ENCODE results near the gene DCTN2.
"Not testable (repeated sequence)": the region's sequence is repeated elsewhere in the genome, so short reads cannot be mapped to it uniquely, and the experiment has no call there.

Gene DCTN2

GRCh38 chr12:57546438-57547287 lies at the start of gene DCTN2:
Gene DCTN2 (minus strand): TSS chr12:57547192. CDS start chr12:57547063, 129 bp downstream.
- DNase-seq = peak; percentile 97

DNA sequence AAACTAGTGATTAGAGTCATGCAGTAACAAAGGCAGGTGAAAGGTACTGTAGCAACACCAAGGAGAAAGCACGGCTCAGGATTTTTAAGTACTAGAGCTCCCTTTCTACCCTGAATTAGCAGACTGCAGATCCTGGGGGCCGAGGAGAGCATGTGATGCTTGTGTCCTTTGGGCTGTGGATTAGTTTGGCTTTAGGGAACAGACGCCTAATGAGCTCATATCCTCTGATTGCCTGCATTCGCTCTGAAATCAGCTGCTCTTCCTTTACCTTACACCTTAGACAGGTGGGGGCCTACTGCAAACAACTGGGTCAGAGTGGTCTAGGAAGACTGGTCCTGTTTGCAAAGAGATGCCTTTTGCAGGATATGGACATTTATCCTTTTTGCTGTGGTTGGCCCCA lies 46.2 kb upstream of the DCTN2 start:
- DNase-seq = no peak

DNA sequence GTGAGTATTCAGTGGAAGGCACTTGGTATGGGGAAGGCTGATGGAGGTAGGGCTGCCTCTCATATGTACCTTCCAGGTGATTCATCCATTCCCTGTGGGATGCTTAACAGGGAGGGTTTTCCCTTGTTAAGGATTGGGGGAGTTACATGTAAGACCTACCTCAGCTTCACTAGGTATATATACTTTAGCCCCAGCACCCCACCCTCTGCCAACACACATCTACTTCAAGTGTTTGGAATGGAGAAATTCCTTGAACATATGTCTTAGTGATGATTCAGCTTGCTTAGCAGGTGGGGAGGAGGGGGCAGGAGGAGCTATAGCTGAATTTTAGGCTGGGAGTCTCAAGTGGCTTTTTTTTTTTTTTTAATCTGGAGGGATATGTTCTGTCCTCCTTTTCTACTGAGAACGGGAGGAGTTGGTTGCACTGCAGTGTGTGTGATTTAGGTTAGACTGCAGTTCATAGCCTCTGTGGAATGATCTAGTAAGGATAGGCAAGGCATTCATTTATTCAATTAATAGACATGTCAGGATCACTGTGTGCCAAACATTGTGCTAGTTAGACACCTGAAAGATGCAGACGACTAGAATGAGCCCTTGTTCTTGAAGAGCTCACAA lies 45.7 kb upstream of the DCTN2 start:
- DNase-seq = no peak

GRCh38 chr12:57591782-57592325 lies 44.9 kb upstream of the DCTN2 start:
- no peak for DNase-seq

- peak; percentile 84 for DNase-seq
These were observed 44.1 kb upstream of the DCTN2 start, which contains the start of gene PIP4K2C for GRCh38 chr12:57590864-57591781. Gene PIP4K2C (plus strand): TSS chr12:57591192. CDS start chr12:57591290, 98 bp downstream.

DNA sequence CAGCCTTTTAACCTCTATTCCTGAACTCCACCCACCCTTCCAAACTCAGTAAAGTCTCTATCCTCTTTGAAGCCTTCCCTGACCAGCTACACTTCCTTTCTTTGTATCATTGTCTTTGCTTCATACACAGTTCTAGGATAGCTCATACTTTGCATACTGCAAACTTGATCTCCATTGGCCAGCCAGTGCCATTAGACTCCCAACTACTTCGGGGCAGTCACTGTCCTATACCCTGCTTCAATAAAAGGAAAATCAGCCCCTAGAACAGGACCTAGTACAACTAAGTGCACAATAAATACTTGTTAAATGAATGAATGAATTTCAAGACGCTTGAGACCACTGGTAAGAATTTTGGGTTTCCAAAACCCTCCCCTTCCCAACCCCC lies 43.5 kb upstream of the DCTN2 start:
- DNase-seq = no peak

- DNase-seq = not testable (repeated sequence)
These were observed 42.1 kb upstream of the DCTN2 start for GRCh38 chr12:57588951-57589610.

- DNase-seq = no peak
These were observed 39.9 kb upstream of the DCTN2 start for GRCh38 chr12:57586832-57587429.

GRCh38 chr12:57586128-57586527 lies 39.1 kb upstream of the DCTN2 start:
- no peak for DNase-seq

DNA sequence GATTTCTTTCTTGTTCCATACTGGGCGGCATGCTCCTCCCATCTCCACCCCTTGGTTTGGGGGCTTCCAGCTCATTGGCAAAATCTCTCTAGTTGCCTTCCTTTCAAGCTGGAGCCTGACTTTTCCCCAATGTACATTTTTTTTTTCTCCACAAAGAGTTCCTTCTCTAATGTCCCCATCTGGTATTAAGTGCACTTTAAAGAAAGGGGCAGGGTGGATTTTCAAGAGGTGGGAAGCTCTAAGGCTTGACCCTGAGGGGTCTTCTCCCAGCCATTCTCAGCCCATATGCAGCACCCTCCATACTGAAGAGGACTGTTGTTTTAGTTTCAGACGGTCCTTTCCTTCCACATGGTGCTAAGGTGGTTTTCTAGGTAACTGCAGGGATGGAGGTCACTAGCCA lies 38.2 kb upstream of the DCTN2 start:
- DNase-seq = no peak

DNA sequence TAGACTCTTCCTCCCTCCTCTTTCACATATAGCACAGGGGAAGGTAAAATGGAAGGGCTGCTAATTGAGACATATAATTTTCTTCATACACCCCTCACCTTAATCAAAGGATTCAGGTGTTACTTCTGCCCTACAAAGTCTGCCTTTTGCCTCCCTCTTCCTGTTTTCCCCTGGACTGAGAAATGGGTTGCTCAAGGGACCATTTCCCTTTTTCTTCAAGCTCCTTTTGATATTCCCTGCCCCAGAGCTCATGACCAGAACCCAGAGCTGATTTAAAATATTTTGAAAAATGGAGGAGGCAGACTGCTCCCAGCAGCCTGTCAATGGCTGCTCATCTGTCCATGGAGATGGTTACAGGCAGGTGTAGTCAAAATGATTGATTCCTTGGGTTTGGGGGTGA lies 37.7 kb upstream of the DCTN2 start:
- no peak for DNase-seq

DNA sequence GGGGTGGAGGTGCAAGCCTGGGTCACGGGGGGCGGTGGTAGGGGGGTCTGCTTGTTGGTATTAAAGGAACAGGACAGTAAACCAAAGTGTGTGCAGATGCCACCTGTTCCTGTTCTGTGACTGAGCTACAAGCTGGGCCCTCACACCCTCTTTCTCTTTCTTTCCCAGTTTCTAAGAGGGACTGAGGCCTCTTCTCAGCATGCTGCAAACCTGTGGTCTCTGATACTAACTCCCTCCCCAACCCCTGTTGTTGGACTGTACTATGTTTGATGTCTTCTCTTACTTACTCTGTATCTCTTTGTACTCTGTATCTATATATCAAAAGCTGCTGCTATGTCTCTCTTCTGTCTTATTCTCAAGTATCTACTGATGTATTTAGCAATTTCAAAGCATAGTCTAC lies 37.1 kb upstream of the DCTN2 start:
- DNase-seq = no peak

- peak; percentile 77 for DNase-seq
These were observed 36.2 kb upstream of the DCTN2 start for GRCh38 chr12:57583008-57583831.

GRCh38 chr12:57582440-57582839 lies 35.4 kb upstream of the DCTN2 start:
- no peak for DNase-seq

GRCh38 chr12:57581802-57582201 lies 34.8 kb upstream of the DCTN2 start:
- no peak for DNase-seq

GRCh38 chr12:57580466-57580795 lies 33.4 kb upstream of the DCTN2 start:
- DNase-seq = no peak

DNA sequence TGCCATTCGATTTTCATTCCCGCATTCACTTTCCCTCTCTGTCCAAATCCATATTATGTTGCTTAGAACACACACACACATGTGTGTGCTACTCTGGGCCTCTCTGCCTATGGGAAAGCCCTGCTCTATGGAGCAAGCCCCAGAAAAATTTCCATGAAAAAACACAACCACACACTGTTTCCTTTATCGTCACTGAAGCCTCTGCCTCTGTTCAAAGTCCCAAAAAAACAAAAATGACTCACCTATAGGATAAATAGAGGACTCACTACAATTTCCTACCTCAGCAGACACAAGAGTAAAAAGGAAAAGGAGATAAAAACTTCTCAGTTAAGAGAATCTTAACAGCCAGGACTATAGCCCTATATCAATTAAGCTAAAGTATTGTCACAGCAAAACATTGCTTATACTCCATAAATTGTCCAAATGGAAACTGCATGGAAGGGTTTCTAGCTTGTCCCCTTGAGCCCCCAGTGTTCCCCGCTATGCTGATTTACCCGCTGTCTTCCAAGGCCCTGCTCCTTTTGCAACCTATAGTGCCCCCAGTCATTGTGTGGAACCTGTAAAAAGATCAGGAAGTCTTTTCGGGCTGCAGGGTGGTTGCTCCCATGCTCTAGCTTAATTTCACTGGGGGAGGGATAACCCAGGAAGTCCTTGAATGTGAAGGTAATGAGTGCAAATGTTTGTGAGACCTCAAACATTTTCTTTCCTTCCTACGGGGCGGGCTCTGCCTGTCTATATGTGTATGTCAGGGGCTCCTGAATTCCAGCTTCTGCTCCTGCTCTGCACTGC lies 32.9 kb upstream of the DCTN2 start:
- no peak for DNase-seq

- no peak for DNase-seq
These were observed 32.0 kb upstream of the DCTN2 start for GRCh38 chr12:57579011-57579410.

GRCh38 chr12:57577981-57578758 lies 31.2 kb upstream of the DCTN2 start:
- no peak for DNase-seq

Measured in CD4-positive, alpha-beta T cell treated with Interleukin-15 for 1 hour (primary cell).